Measurements from ENCODE around the gene TSHZ2. TPM values are rescaled to one million over a fixed set of nuclear protein-coding genes. Genes with fewer than 3 reads are reported as not detected.

Gene TSHZ2
- total and polyA plus RNA-seq, 9 of the 15 experiments (the other 6 are each of a cell fraction or from before 2014, with no cell fraction given), result 0.03 to 0.20 (median 0.05) TPM; not detected in 4

- TF ChIP-seq ETS1 (conservative IDR thresholded peaks at IDR 0.05; ENCODE audit: control insufficient read depth, low read depth, low read length), result no peak
- TF ChIP-seq USF1 (CRISPR knock-in tag; IDR thresholded peaks at IDR 0.05), result no peak
- no peak for TF ChIP-seq HOXB6 (CRISPR knock-in tag; IDR thresholded peaks at IDR 0.05; ENCODE audit: borderline replicate concordance)
- no peak for TF ChIP-seq ZNF780A (CRISPR knock-in tag; IDR thresholded peaks at IDR 0.05)
- no peak for TF ChIP-seq SRSF7 (optimal IDR thresholded peaks at IDR 0.05; ENCODE audit: low read depth, low read length)
Measured at GRCh38 chr20:53500651-53501050, 528.5 kb downstream of the TSHZ2 start (continued).

GRCh38 chr20:53502820-53503219 lies 530.7 kb downstream of the TSHZ2 start:
- Histone ChIP-seq H3K4me1 (replicated peaks in 1 of 2; ENCODE audit: control insufficient read depth in 2 of 2, insufficient read depth in 2 of 2, low read length in 2 of 2) (no peaks in the 10 kb centered on the region), H3K9me1 (ENCODE audit: control insufficient read depth, insufficient read depth, low read length) (no peaks in the 10 kb centered on the region), H3K27me3 (ENCODE audit: control insufficient read depth in 2 of 2, insufficient read depth in 2 of 2, low read length in 2 of 2) (peaks cover 2 to 4% of the 10 kb centered on the region in 2 experiments; a peak in 1 of 5 replicates), H3K79me2 (ENCODE audit: control insufficient read depth, insufficient read depth, low read length) (no peaks in the 10 kb centered on the region), H3K4me2 (ENCODE audit: insufficient read depth, low read length) (no peak overlapping the region), H3K9ac (ENCODE audit: insufficient read depth in 1 of 2, low read depth in 2 of 2, low read length in 2 of 2) (no peak overlapping the region), H4K20me1 (replicated peaks; ENCODE audit: control insufficient read depth, insufficient read depth, low read length) (no peaks in the 10 kb centered on the region), H3K4me3 (no peak overlapping the region), H3K9me3 (replicated peaks; ENCODE audit: control insufficient read depth, insufficient read depth, low read depth, low read length) (no peaks in the 10 kb centered on the region; the same call in 1 of the 2 replicates), H2AFZ (ENCODE audit: low read depth, low read length) (peak overlapping the region; percentile 94; the same call in 1 of the 2 replicates), H3K27ac (ENCODE audit: extremely low read depth, low read depth, low read length) (no peak overlapping the region), H3K36me3 (ENCODE audit: control insufficient read depth, insufficient read depth, low read length) (no peaks in the 10 kb centered on the region)
- no TSS peak for BruUV-seq (replicated peaks)
- TF ChIP-seq ZBTB40 (IDR thresholded peaks at IDR 0.05) (peak; percentile 96), ZBTB40 (CRISPR knock-in tag; IDR thresholded peaks at IDR 0.05) (peak; percentile 93), TAL1 (IDR thresholded peaks at IDR 0.05) (no peak), ZNF239 (CRISPR knock-in tag; IDR thresholded peaks at IDR 0.05) (no peak)
- POLR2A ChIA-PET, result interaction anchor here (1.7 kb wide), 1 partner anchor 10 kb away, joined by 4 read pairs; no protein-coding TSS in a partner anchor
- no peak for FAIRE-seq
- 80% methylated on average over 4 of the region's 4 CpGs for WGBS (ENCODE audit: insufficient coverage, low coverage, missing lambda C conversion rate)
- no peak for DNase-seq (ENCODE audit: extremely low read depth in 1 of 4, low spot score in 3 of 4)
- ATAC-seq, result no peak
- CTCF ChIA-PET (ENCODE audit: low intra/inter-chr PET ratio), result interaction anchor here (0.6 kb wide), 1 partner anchor 678 kb away, joined by 3 read pairs; no protein-coding TSS in a partner anchor
- intact Hi-C loops (cut with micrococcal nuclease) (no loop called here), in situ Hi-C loops (cut with MboI) (no loop called here)
